Skeletal muscle cell (primary cell): ENCODE measurements around the gene RGS21.
A peak's percentile ranks its signal among the peaks of the same experiment; 100 is the strongest.
"Not testable (repeated sequence)": the region's sequence is repeated elsewhere in the genome, so short reads cannot be mapped to it uniquely, and the experiment has no call there.

Experiments used
- DNase-seq: peaks from one replicate; pipeline ENCODE4 v3.0.0-alpha.2; 2010; ENCODE audit warnings: low read depth
- H3K4me3 ChIP-seq: 2 replicates; pipeline ENCODE4 v1.5.1; 2011; ENCODE audit warnings: low read depth, mild to moderate bottlenecking, control low read depth, low read length, moderate library complexity

The RGS21 gene, protein sequence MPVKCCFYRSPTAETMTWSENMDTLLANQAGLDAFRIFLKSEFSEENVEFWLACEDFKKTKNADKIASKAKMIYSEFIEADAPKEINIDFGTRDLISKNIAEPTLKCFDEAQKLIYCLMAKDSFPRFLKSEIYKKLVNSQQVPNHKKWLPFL

DNA sequence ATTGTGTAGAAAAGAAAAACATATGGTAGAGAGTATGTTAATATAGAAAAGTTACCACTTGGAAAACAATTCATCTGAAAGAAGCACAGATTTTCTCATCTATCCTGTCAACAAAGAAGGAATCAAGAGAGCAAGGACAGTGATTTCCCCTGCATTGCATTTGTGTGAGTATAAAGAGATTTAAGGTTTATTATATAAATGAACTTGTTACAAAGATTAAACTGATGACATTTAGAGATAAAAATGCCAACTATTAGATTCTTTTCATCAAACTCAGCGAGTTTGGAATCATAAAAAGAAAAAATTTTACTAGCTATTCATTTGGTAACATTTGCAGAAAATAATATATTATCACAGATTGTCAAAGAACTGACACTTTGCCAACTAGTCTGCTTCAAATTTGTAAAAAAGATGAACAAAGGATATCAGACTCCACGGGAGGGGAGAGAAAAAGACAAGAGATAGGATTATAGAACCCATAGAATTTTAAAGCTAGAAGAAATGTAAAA, at the start of gene RGS21:
Gene RGS21, plus strand, starts transcription at position 51 of the 509 bp plus-strand sequence. CDS start 26,045 bp downstream, outside the sequence.
- H3K4me3 ChIP-seq: no peak within 1 kb of the TSS
- no peak for DNase-seq

DNA sequence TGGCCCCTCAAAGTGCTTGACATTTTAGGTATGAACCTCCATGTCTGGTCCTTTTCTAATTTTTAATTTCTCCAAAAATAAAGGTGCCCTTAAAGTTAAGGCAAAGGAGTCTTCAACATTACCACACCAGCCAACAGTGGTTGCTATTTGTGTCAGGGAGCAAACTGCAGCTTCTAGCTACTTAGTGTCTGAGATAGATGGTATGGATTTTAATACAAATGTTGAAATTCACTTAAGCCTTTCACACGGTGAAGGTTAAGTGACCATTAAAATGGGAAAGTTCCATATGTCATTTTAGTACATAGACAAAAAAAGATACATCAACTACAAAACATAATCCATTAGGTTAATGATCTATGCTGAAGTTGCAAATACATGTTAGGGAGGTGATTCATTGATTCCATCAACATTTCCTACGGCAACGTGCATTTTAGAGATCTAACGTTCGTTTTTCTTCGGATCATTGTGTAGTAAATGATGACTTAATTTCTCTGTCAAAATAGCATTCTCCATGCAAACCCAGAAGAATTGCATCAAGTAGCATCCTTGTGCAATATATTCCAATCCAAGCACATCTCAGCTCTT, 48.2 kb upstream of the RGS21 start:
- H3K4me3 ChIP-seq: no peak overlapping the region
- DNase-seq: no peak

DNA sequence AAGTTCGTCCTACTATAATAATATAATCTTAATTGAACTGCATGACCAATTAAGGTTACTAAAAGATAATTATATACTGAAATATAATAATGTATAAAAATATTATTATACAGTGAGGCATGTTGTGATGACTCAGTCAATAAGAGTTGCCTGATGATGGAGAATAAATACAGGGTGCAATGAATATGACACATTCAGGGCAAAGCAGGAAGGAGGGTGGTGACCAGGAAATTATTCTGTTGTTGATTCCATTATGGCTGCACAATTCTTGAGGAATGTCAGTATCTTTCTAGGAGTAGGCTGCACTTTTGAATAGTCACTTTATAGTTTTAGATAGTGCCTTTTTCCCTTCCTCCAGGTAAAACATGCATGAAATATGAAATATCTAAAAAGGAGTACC, 46.4 kb upstream of the RGS21 start:
- H3K4me3 ChIP-seq: no peak overlapping the region
- DNase-seq: no peak

DNA sequence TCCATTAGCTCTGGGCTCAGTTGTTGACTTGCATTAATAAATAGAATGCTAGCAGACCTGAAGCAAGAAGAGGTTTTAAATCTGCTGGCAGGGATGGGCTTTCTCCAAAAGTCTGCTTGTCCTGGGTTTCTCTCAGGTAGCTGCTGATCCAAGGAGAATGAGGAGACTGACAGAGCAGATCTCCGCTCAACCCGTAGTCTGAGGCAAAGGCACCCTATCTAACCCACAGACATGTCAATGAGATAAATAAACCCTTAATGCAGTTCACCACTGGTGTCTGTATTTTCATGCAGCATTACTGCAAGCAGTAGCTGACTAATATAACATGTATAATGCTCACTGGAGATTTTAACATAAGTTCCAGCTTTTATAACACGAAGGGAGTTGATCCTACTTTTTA, 44.1 kb upstream of the RGS21 start:
- DNase-seq: no peak
- no peak overlapping the region for H3K4me3 ChIP-seq

DNA sequence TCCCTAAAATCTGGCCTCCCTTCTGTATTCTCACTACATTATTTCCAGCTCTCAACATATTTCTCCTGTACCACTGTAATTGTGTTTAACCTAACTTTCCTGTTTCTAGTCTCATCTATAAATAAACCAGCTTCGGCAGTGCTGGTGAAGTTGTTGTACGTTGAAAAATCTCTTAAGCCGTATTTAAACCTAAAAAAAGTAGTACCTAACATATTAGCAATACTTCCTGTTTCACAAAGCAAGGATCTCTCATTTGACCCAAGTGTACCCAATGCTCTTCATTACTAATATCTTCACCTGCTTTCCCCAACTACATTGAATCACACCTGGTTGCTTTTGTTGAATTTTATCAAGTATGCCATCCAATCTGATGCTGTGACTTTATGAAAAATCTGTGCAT, 42.2 kb upstream of the RGS21 start:
- no peak overlapping the region for H3K4me3 ChIP-seq
- no peak for DNase-seq

DNA sequence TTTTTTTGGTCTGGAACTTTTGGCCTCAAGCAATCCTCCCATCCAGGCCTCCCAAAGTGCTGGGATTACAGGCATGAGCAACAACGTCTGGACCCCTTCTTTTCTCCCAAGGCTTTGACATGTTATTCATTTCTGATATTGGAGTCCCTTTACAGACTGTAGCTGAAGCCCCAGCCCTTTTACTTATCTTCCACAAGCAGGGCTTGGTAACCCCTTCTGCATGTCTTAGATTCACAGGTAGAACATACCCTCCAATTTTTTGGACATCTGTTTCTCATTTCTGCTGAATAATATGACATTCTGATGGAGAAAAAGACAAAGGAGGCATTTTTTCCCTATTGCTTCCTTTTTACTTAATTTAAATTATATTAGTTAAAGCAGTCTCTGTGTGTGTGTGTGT, 39.2 kb upstream of the RGS21 start:
- no peak for DNase-seq
- H3K4me3 ChIP-seq: no peak overlapping the region

DNA sequence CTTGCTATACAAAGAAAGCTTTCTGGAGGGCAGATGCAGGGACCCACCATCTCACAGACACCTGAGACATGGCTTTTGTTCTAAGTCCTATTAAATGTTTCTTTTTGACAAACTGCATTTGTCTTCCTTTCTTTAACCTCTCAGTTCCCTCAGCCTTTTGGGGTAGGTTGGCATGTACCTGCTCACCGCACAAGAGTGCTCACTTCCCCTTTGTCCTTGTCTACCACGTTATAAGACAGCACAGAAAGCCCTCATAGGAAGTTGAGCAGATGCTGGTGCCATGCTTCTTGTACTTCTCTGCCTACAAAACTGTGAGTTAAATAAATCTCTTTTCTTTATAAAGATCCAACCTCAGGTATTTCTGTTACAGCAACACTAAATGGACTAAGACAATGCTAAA, 31.9 kb upstream of the RGS21 start:
- no peak overlapping the region for H3K4me3 ChIP-seq
- DNase-seq: no peak

DNA sequence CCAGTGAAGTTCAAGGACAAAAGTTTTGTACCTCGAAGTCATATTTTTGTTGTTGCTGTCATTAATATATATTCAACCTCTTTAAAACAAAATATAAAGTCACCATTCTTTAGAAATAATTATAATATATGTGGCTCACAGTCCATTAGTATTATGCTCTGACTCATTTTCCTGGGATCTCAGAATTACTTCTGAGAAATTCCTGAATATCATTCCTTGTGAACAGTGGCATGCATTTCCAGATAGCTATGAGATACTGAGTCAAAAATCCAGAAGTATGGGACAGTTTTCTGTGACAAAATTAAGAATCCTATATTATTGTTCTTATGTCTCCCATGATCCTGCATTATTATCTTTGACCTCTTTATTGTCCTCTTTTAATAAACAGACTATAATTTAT, 13.8 kb upstream of the RGS21 start:
- DNase-seq: no peak

DNA sequence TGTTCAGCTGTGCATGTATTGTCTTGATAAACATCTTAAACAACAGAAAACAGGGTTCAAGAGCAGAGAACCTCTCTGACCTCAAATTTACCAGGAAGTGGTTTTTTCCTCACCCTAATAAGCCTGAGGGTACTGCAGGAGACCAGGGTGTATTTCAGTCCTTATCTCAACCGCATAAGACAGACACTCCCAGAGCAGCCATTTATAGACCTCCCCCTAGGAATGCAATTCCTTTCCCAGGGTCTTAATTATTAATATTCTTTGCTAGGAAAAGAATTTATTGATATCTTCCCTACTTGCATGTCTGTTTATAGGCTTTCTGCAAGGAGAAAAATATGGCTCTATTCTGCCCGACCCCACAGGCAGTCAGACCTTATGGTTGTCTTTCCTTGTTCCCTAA, 8.5 kb upstream of the RGS21 start:
- DNase-seq, H3K4me3 ChIP-seq: not testable (repeated sequence)

More for the DNA sequence above, 13.8 kb upstream of the RGS21 start:
- no peak overlapping the region for H3K4me3 ChIP-seq

DNA sequence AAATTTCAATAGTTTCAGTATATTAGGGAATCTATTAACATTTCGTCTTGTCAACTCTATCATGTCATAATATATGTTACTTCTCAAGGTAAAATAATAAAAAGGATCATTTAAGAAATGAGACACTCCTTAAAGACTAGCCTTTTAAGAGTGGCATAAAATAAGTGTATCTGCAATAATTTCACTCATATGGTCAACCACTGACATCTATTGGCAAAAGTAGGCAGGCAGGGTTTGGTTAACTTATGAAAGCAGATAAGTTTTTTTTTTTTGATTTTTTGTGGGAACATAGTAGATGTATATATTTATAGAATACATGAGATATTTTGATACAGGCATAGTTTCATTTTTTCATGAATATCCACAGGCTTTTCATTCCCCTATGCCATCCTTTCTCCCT, 5.5 kb upstream of the RGS21 start:
- DNase-seq: peak; percentile 23
- no peak overlapping the region for H3K4me3 ChIP-seq

DNA sequence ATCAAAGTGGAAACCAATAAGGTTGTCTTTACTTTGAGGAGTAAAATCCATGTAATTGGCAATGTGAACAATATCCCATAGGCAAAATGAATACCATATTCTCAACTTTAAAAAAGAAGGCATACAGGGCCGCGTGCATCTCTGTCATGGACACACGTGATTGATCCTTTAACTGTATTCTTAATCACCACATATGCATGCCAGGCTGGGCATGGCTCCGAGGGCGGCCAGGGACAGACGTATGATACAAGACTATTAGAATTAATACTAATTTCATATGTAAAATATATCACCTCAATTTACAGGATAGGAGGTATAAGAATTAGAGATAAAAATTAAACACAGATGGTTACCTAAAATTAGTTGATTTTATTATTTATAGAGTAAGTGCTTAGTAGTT, 11.2 kb downstream of the RGS21 start:
- no peak overlapping the region for H3K4me3 ChIP-seq
- DNase-seq: no peak

DNA sequence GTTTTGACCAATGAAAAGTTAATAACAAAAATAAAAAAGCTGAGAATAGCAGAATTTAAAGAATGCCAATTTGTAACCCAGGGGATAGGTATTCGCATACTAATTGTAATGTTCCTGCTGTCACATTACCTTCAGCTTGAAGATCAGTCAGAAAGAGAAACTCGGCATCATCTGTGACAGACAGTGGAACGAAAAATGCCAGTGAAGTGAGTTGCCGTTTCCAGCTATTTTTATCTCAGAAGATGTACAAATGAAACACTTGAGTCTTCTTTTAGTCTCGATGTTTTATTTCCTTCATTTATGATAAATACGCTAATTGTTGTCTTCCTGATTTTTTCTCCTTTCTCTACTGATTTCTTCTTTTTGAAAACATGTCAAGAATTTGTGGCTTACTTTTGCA, 26.1 kb downstream of the RGS21 start:
- no peak for DNase-seq
- no peak overlapping the region for H3K4me3 ChIP-seq

DNA sequence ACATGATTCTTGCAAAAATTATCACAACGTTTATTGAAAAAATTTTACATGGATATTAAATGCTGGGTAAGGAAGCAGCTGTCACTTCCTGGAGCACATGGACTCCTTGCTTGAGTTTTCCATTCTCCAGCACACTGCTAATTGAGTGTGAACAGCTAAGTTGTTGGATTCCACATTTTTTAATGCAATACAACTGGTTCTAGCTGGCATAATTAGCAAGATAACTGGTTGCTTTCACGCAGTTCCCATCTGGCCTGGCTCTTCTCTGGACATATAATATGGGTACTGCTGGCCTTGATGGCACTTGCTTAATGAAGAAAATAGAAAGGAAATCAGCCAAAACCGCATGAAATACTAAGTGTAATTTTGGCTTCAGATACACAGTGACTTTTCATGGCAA, 26.6 kb downstream of the RGS21 start:
- DNase-seq: no peak
- H3K4me3 ChIP-seq: no peak overlapping the region

DNA sequence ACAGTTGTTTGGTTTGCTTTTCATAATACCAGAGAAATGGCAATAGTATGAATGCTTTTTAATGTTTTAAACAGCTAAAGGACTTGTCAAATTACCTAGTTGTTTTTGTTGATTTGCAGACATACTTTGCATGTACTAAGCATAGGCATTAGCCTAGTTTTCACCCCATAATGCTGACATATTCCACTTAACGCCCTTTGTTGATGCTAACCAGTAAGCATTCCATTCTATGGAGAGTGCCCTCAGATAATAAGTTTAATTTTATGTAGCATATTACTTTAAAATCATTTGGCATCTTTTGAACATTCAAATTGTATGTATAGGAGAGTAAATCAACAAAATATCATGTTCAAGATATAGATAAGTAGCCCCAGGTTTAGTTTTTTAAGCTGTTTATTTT, 32.5 kb downstream of the RGS21 start:
- no peak overlapping the region for H3K4me3 ChIP-seq
- DNase-seq: no peak

DNA sequence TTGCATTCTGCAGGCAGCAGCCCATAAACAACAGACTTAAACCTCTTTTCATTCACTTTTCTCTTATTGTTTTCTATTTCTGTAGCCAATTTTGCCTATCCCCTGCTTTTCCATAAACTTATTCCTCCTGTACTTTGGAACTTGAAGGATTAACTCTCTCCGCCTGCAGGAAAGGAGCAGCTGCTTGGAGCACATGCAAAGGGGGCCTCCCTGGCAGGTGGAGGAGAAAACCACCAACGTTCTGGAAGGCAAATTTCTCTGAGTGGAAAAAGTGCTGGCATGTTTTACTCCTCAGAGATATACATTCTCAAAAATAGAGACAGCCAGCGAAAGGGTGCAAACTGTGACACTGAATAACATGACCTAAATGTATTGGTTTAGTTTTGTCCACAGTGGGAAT, 33.6 kb downstream of the RGS21 start:
- peak; percentile 10 for DNase-seq
- no peak overlapping the region for H3K4me3 ChIP-seq

DNA sequence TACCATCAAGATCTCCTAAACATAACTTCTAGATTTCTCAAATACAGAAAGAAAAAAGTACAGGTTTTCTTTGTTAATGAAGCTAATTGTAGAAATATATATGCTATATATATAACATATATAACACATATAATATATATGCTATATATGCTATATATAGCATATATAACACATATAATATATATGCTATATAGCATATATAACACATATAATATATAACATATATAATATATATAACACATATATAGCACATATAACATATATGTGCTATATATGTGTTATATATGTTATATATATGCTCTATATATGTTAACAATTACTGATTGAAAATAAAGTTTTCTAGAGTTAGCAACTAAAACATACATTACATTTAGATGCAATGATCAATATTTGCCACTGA, 34.8 kb downstream of the RGS21 start:
- no peak for DNase-seq
- H3K4me3 ChIP-seq: no peak overlapping the region

DNA sequence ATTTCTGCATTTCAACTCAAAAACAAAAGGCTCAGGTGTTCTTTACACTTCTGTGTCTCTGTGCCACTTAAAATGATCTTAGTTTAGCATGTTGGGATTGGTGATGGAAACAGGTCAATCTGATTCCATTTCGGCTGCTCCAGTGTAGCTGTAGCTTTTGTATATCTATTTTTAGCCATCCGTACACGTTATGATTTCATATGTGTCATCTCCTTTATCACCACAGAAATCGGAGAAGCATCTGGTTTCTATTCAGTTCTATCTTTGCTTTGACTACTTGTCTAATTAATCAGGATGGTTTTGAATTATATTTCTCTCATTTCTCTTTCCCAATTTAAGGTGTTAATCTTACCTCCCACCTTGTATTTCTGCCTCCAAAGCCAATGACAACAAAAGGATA, 41.1 kb downstream of the RGS21 start:
- no peak for DNase-seq
- H3K4me3 ChIP-seq: no peak overlapping the region

DNA sequence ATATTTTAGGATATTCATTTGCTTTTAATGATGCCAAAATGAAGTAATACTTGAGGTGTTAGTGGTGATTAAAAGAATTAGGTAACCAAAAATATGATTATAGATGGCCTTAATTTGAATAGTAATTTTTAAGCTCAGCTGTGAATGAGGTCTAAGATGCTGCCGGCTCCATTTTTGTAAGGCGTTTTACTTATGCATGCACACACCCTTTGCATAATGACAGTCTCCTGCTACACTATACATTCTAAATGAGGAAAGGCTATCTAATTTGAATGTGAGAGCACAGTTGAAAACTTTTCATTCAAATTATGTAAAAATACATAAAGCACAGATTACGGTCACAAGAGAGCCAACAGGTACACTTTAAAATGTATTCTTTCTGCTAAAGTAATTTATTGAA, 41.6 kb downstream of the RGS21 start:
- no peak overlapping the region for H3K4me3 ChIP-seq
- DNase-seq: no peak

DNA sequence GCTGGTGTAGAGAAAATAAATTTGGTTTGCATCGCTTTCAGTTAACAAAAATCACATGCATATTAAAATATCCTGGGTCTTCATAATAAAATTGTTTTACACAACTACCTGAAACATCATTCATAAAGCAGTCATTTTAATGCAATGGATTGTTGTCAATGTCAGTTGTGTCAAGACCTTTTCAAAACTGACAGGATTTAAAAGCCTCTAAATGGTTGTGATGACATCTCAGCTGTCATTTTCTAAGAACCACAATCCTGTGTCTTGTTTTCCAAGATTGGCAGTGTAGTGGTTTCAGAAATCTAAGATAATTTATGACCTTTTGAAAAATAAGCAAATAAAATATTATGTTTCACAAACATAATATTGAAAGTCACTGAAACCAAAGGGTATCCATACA, 42.0 kb downstream of the RGS21 start:
- H3K4me3 ChIP-seq: no peak overlapping the region
- no peak for DNase-seq

DNA sequence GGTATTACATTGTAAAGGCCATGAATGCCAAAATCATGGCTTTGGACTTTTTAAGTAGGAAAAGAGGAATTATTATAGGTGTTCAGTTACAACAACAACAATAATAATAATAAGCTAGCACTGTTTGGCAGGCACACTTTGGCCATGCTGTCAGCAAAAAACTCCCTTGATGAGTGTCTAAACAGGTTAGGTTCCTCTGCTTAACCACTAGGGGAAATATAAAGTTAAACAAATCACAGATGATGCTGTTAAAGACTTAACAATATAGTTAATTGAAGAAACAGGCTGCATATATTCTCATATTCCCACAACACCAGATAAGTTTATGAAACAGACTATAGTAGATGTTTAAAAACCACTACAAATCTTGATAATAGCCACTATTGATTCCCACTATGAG, 46.4 kb downstream of the RGS21 start:
- DNase-seq: no peak
- no peak overlapping the region for H3K4me3 ChIP-seq

DNA sequence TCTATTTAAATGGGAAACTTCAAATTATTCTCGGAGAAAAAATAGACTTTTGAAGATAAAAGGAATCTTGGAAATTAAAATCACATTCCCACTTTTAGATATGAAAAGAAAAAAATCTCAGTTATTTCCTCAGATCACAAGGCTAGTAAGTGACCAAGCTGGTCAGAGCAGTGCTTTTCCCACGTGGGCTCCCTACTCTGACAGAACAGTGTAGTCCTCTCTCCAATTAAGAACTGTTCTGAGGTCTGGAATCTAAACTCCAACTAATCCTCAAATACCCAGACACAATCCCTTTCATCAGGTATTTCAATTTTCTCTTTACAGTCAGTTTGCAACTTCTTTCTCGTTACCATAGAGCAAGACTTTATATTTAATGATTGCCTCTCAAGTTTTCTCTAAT, 50.6 kb downstream of the RGS21 start:
- no peak for DNase-seq
- no peak overlapping the region for H3K4me3 ChIP-seq

DNA sequence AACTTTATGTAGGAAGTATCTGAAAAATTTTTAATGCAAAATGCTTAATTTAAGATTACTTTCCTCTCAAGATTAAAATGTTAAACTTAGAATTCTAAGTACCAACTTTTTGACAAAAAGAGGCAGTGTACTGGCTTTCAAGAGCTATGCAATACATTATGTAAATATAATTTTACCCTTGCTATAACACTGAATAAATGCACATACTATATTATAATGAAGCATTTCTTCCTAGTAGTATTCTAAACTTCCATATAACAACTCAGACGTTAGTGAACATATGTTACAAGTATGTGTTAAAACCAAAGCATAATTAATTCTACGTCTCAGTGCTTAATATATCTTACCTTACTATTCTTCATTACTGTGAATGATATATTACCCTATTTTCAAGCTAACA, 58.5 kb downstream of the RGS21 start:
- H3K4me3 ChIP-seq: no peak overlapping the region
- no peak for DNase-seq
